ENCODE results near the gene TFF2.
A peak's percentile ranks its signal among the peaks of the same experiment; 100 is the strongest.

The TFF2 gene

GRCh38 chr21:42309753-42310213 is 41.0 kb downstream of the TFF2 start:
- Histone ChIP-seq H3K27ac (no peak overlapping the region), H3K4me3 (IDR thresholded peaks at IDR 0.05; ENCODE audit: insufficient read depth, low read depth, low read length) (no peak overlapping the region), H3K27me3 (ENCODE audit: insufficient read depth, low read depth) (peaks cover 18% of the 10 kb centered on the region; the same call in 1 of the 2 replicates), H4K20me1 (ENCODE audit: insufficient read depth) (no peaks in the 10 kb centered on the region), H3K36me3 (ENCODE audit: insufficient read depth) (no peaks in the 10 kb centered on the region), H3K79me2 (ENCODE audit: insufficient read depth, low read depth) (no peaks in the 10 kb centered on the region), H2AFZ (ENCODE audit: low read depth) (no peak overlapping the region), H3K4me2 (no peak overlapping the region), H3K9ac (no peak overlapping the region), H3K4me1 (ENCODE audit: low read depth, poor library complexity, severe bottlenecking) (no peaks in the 10 kb centered on the region)
- TF ChIP-seq, protein P1, sequence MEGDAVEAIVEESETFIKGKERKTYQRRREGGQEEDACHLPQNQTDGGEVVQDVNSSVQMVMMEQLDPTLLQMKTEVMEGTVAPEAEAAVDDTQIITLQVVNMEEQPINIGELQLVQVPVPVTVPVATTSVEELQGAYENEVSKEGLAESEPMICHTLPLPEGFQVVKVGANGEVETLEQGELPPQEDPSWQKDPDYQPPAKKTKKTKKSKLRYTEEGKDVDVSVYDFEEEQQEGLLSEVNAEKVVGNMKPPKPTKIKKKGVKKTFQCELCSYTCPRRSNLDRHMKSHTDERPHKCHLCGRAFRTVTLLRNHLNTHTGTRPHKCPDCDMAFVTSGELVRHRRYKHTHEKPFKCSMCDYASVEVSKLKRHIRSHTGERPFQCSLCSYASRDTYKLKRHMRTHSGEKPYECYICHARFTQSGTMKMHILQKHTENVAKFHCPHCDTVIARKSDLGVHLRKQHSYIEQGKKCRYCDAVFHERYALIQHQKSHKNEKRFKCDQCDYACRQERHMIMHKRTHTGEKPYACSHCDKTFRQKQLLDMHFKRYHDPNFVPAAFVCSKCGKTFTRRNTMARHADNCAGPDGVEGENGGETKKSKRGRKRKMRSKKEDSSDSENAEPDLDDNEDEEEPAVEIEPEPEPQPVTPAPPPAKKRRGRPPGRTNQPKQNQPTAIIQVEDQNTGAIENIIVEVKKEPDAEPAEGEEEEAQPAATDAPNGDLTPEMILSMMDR (conservative IDR thresholded peaks at IDR 0.05; ENCODE audit: low read depth, low read length), result peak; percentile 76

- Histone ChIP-seq H3K79me2 (ENCODE audit: insufficient read depth, low read depth) (no peaks in the 10 kb centered on the region), H3K9ac (no peak overlapping the region), H2AFZ (ENCODE audit: low read depth) (no peak overlapping the region), H3K4me2 (peak overlapping the region; percentile 6; the same call in 1 of the 2 replicates), H3K27me3 (ENCODE audit: insufficient read depth, low read depth) (peaks cover 15% of the 10 kb centered on the region; the same call in 1 of the 2 replicates), H3K36me3 (ENCODE audit: insufficient read depth) (no peaks in the 10 kb centered on the region), H3K4me3 (IDR thresholded peaks at IDR 0.05; ENCODE audit: insufficient read depth, low read depth, low read length) (no peak overlapping the region), H3K4me1 (ENCODE audit: low read depth, poor library complexity, severe bottlenecking) (no peaks in the 10 kb centered on the region), H3K27ac (no peak overlapping the region), H4K20me1 (ENCODE audit: insufficient read depth) (no peaks in the 10 kb centered on the region)
- TF ChIP-seq, protein P1 (conservative IDR thresholded peaks at IDR 0.05; ENCODE audit: low read depth, low read length), result no peak
Measured at GRCh38 chr21:42308914-42309752, 41.7 kb downstream of the TFF2 start.

DNA sequence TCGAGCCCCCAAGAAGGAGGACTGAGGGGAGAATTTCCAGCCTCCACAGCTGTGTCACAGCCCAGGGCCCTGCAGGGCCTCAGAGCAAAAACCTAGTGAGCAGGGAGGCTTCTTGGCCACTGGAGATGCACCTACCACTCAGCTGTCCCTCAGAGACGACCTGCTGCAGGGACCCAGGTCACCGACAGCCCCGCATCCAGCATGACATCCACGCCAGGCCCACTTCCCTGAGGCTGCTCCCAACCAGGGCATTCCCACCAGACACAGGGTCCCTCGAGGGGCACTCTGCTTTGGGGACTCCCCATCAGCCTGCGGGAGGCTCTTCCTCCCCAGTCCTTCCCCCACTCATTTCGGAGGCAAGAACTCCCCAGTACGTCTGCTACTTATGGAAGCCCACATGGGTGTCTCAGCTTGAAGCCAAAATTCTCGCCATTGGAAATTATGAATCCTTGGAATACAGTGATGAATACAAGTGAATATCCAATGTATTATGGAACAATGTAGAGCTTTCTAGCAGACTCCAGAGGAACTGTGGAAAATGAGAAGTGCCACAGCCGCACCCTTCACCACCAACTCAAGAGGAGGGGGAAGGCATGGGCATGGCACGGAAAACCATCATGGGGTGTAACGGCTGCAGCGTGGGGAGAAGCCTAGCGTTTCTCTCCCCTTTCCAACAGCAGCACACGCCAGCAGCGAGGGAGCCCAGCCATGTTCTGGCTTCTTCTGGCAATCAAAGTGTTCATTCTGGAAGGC is 42.5 kb downstream of the TFF2 start:
- TF ChIP-seq, protein P1 (conservative IDR thresholded peaks at IDR 0.05; ENCODE audit: low read depth, low read length), result no peak
- Histone ChIP-seq H3K4me1 (ENCODE audit: low read depth, poor library complexity, severe bottlenecking) (no peaks in the 10 kb centered on the region), H3K36me3 (ENCODE audit: insufficient read depth) (no peaks in the 10 kb centered on the region), H3K27me3 (ENCODE audit: insufficient read depth, low read depth) (peaks cover 10% of the 10 kb centered on the region; the same call in 1 of the 2 replicates), H3K79me2 (ENCODE audit: insufficient read depth, low read depth) (no peaks in the 10 kb centered on the region), H3K4me3 (IDR thresholded peaks at IDR 0.05; ENCODE audit: insufficient read depth, low read depth, low read length) (no peak overlapping the region), H3K9ac (no peak overlapping the region), H3K27ac (no peak overlapping the region), H2AFZ (ENCODE audit: low read depth) (no peak overlapping the region), H3K4me2 (no peak overlapping the region), H4K20me1 (ENCODE audit: insufficient read depth) (no peaks in the 10 kb centered on the region)

GRCh38 chr21:42307106-42307505 is 43.7 kb downstream of the TFF2 start:
- Histone ChIP-seq H2AFZ (ENCODE audit: low read depth) (no peak overlapping the region), H3K27me3 (ENCODE audit: insufficient read depth, low read depth) (peaks cover 7% of the 10 kb centered on the region; the same call in 1 of the 2 replicates), H3K27ac (no peak overlapping the region), H3K36me3 (ENCODE audit: insufficient read depth) (no peaks in the 10 kb centered on the region), H3K9ac (no peak overlapping the region), H3K4me3 (IDR thresholded peaks at IDR 0.05; ENCODE audit: insufficient read depth, low read depth, low read length) (no peak overlapping the region), H4K20me1 (ENCODE audit: insufficient read depth) (no peaks in the 10 kb centered on the region), H3K4me1 (ENCODE audit: low read depth, poor library complexity, severe bottlenecking) (no peaks in the 10 kb centered on the region), H3K4me2 (no peak overlapping the region), H3K79me2 (ENCODE audit: insufficient read depth, low read depth) (no peaks in the 10 kb centered on the region)
- TF ChIP-seq, protein P1 (conservative IDR thresholded peaks at IDR 0.05; ENCODE audit: low read depth, low read length), result no peak
